ENCODE data around the gene TRAF3IP3.
A peak's percentile ranks its signal among the peaks of the same experiment; 100 is the strongest.

Gene TRAF3IP3

DNA sequence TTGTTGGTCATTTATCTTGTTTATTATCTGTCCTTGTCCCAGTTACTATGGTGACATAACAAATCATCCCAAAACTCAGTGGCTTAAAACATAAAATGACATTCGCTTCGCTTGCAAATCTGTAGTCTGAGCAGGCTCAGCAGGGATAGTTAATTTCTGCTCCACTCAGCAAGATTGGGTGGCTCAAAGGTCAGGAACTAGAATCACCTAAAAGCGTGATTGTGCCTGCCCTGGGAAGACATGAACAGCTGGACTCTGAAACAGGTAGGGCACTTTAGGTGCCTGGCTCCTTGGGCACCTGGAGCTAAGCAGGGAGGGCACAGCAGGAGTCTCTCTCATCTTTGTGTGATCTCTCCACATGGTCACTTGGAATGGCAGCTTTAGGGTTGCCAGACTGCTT, 14.7 kb upstream of the TRAF3IP3 start:
- H3K9ac ChIP-seq (ENCODE audit: low read depth, low read length): no peak overlapping the region
- H3K27me3 ChIP-seq (ENCODE audit: control insufficient read depth, insufficient read depth, low read length): peaks cover 18% of the 10 kb centered on the region
- H3K4me1 ChIP-seq (ENCODE audit: control insufficient read depth, insufficient read depth, low read length): peaks cover 16% of the 10 kb centered on the region
- H3K36me3 ChIP-seq (ENCODE audit: insufficient read depth, low read length): no peaks in the 10 kb centered on the region
- H3K4me3 ChIP-seq (ENCODE audit: low read length): no peak overlapping the region
- H3K9me3 ChIP-seq (replicated peaks; ENCODE audit: low read length): no peaks in the 10 kb centered on the region
- no peak overlapping the region for H3K4me2 ChIP-seq (ENCODE audit: low read length)

DNA sequence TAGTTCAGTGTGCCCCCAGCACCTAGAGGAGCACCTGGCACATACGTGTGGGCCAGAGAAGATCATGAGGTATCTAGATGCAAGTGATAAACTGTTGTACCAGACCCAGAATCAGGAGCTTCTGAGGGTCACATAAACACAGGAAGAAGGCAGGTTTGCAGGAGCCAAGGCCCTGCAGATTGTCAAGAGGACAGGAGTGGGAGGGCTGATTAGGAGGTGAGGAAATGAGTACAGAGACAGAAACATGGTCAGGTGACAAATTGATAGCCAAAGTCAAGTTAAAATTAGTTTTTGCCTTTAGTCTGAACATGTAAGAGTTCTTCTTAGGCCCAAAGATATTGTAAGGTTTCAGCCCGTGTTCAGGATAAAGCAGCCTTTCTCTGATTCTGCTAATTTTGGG, 14.0 kb upstream of the TRAF3IP3 start:
- Histone ChIP-seq H3K9me3 (replicated peaks; ENCODE audit: low read length) (no peaks in the 10 kb centered on the region), H3K4me2 (ENCODE audit: low read length) (peak overlapping the region; percentile 42), H3K4me3 (ENCODE audit: low read length) (no peak overlapping the region), H3K36me3 (ENCODE audit: insufficient read depth, low read length) (no peaks in the 10 kb centered on the region), H3K4me1 (ENCODE audit: control insufficient read depth, insufficient read depth, low read length) (peaks cover 16% of the 10 kb centered on the region), H3K27me3 (ENCODE audit: control insufficient read depth, insufficient read depth, low read length) (peaks cover 12% of the 10 kb centered on the region), H3K9ac (ENCODE audit: low read depth, low read length) (peak overlapping the region; percentile 39)

- H3K4me1 ChIP-seq (ENCODE audit: control insufficient read depth, insufficient read depth, low read length): peaks cover 19% of the 10 kb centered on the region
- H3K9me3 ChIP-seq (replicated peaks; ENCODE audit: low read length): no peaks in the 10 kb centered on the region
- no peak overlapping the region for H3K4me3 ChIP-seq (ENCODE audit: low read length)
- no peaks in the 10 kb centered on the region for H3K36me3 ChIP-seq (ENCODE audit: insufficient read depth, low read length)
- H3K9ac ChIP-seq (ENCODE audit: low read depth, low read length): peak overlapping the region; percentile 39
- peak overlapping the region; percentile 42 for H3K4me2 ChIP-seq (ENCODE audit: low read length)
- peaks cover 5% of the 10 kb centered on the region for H3K27me3 ChIP-seq (ENCODE audit: control insufficient read depth, insufficient read depth, low read length)
Observed at GRCh38 chr1:209742409-209743144, 13.3 kb upstream of the TRAF3IP3 start.

DNA sequence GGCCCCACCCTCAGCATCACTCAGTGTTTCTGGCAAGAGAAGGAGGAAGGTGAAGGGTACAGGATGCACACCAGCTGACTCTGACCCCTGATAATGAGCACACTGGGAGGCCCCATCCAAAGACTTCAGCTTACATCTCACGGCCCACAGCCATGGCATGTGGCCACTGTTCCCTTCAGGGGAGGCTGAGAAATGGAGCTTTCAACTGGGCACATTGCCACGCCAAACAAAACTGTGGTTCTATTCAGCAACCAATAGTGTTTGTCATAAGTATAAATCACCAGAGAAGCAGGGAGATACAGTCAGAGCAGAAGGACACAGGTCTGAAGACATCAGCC, 12.7 kb upstream of the TRAF3IP3 start:
- no peaks in the 10 kb centered on the region for H3K9me3 ChIP-seq (replicated peaks; ENCODE audit: low read length)
- H3K36me3 ChIP-seq (ENCODE audit: insufficient read depth, low read length): no peaks in the 10 kb centered on the region
- no peak overlapping the region for H3K4me3 ChIP-seq (ENCODE audit: low read length)
- H3K4me1 ChIP-seq (ENCODE audit: control insufficient read depth, insufficient read depth, low read length): peaks cover 21% of the 10 kb centered on the region
- H3K27me3 ChIP-seq (ENCODE audit: control insufficient read depth, insufficient read depth, low read length): peaks cover 4% of the 10 kb centered on the region
- peak overlapping the region; percentile 42 for H3K4me2 ChIP-seq (ENCODE audit: low read length)
- no peak overlapping the region for H3K9ac ChIP-seq (ENCODE audit: low read depth, low read length)

DNA sequence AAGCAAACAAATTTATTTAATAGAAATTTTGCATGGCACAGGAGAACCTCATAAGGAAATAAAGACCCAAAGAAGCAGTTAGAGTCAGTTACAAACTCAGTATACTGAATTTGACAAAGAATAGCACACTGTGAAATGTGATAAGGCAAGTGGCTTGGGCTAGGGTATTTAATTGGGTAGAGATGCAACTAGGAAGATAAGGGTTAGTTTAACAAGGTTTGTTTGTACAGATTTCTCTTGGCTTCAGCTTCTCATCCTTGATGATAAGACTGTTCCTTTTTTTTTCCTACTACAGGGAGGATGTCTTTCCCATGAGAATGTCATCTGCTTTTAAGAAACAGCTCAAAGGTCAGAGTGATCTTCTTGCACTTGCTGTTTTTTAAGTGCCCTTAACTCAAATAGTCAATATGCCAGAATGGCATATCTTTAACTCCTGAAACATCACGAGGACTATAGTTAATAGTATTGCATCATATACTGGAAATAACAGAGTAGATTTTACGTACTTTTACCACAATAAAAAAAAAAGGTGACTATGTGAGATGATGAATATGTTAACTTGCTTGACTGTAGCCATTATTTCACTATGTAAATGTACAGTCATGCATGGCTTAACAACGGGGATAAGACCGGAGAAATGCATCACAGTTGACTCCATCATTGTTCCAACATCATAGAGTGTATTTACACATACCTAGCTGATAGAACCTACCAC, 9.2 kb upstream of the TRAF3IP3 start:
- Histone ChIP-seq H3K9me3 (replicated peaks; ENCODE audit: low read length) (no peaks in the 10 kb centered on the region), H3K27me3 (ENCODE audit: control insufficient read depth, insufficient read depth, low read length) (no peaks in the 10 kb centered on the region), H3K9ac (ENCODE audit: low read depth, low read length) (no peak overlapping the region), H3K4me2 (ENCODE audit: low read length) (no peak overlapping the region), H3K4me3 (ENCODE audit: low read length) (no peak overlapping the region), H3K36me3 (ENCODE audit: insufficient read depth, low read length) (no peaks in the 10 kb centered on the region), H3K4me1 (ENCODE audit: control insufficient read depth, insufficient read depth, low read length) (peaks cover 21% of the 10 kb centered on the region)

GRCh38 chr1:209747580-209748262, 8.1 kb upstream of the TRAF3IP3 start:
- peaks cover 14% of the 10 kb centered on the region for H3K4me1 ChIP-seq (ENCODE audit: control insufficient read depth, insufficient read depth, low read length)
- H3K27me3 ChIP-seq (ENCODE audit: control insufficient read depth, insufficient read depth, low read length): peaks cover 3% of the 10 kb centered on the region
- H3K4me2 ChIP-seq (ENCODE audit: low read length): peak overlapping the region; percentile 73
- H3K36me3 ChIP-seq (ENCODE audit: insufficient read depth, low read length): no peaks in the 10 kb centered on the region
- peak overlapping the region; percentile 57 for H3K4me3 ChIP-seq (ENCODE audit: low read length)
- H3K9me3 ChIP-seq (replicated peaks; ENCODE audit: low read length): no peaks in the 10 kb centered on the region
- no peak overlapping the region for H3K9ac ChIP-seq (ENCODE audit: low read depth, low read length)

GRCh38 chr1:209748620-209749019, 7.2 kb upstream of the TRAF3IP3 start:
- no peaks in the 10 kb centered on the region for H3K9me3 ChIP-seq (replicated peaks; ENCODE audit: low read length)
- no peaks in the 10 kb centered on the region for H3K36me3 ChIP-seq (ENCODE audit: insufficient read depth, low read length)
- H3K4me1 ChIP-seq (ENCODE audit: control insufficient read depth, insufficient read depth, low read length): peaks cover 5% of the 10 kb centered on the region

GRCh38 chr1:209749205-209749604, 6.6 kb upstream of the TRAF3IP3 start:
- Histone ChIP-seq H3K9me3 (replicated peaks; ENCODE audit: low read length) (no peaks in the 10 kb centered on the region), H3K4me3 (ENCODE audit: low read length) (no peak overlapping the region), H3K9ac (ENCODE audit: low read depth, low read length) (no peak overlapping the region), H3K27me3 (ENCODE audit: control insufficient read depth, insufficient read depth, low read length) (peaks cover 3% of the 10 kb centered on the region), H3K4me1 (ENCODE audit: control insufficient read depth, insufficient read depth, low read length) (peaks cover 5% of the 10 kb centered on the region), H3K4me2 (ENCODE audit: low read length) (no peak overlapping the region), H3K36me3 (ENCODE audit: insufficient read depth, low read length) (no peaks in the 10 kb centered on the region)

More at GRCh38 chr1:209748620-209749019, 7.2 kb upstream of the TRAF3IP3 start:
- no peak overlapping the region for H3K9ac ChIP-seq (ENCODE audit: low read depth, low read length)
- peaks cover 3% of the 10 kb centered on the region for H3K27me3 ChIP-seq (ENCODE audit: control insufficient read depth, insufficient read depth, low read length)
- no peak overlapping the region for H3K4me2 ChIP-seq (ENCODE audit: low read length)
- H3K4me3 ChIP-seq (ENCODE audit: low read length): no peak overlapping the region

- Histone ChIP-seq H3K9ac (ENCODE audit: low read depth, low read length) (no peak overlapping the region), H3K9me3 (replicated peaks; ENCODE audit: low read length) (no peaks in the 10 kb centered on the region), H3K36me3 (ENCODE audit: insufficient read depth, low read length) (no peaks in the 10 kb centered on the region), H3K4me1 (ENCODE audit: control insufficient read depth, insufficient read depth, low read length) (peaks cover 5% of the 10 kb centered on the region), H3K4me3 (ENCODE audit: low read length) (no peak overlapping the region), H3K27me3 (ENCODE audit: control insufficient read depth, insufficient read depth, low read length) (peaks cover 3% of the 10 kb centered on the region), H3K4me2 (ENCODE audit: low read length) (no peak overlapping the region)
Observed at GRCh38 chr1:209749670-209750323, 6.1 kb upstream of the TRAF3IP3 start.

- H3K4me2 ChIP-seq (ENCODE audit: low read length): no peak overlapping the region
- H3K4me3 ChIP-seq (ENCODE audit: low read length): no peak overlapping the region
- H3K9ac ChIP-seq (ENCODE audit: low read depth, low read length): no peak overlapping the region
- peaks cover 5% of the 10 kb centered on the region for H3K4me1 ChIP-seq (ENCODE audit: control insufficient read depth, insufficient read depth, low read length)
- H3K27me3 ChIP-seq (ENCODE audit: control insufficient read depth, insufficient read depth, low read length): peaks cover 5% of the 10 kb centered on the region
- no peaks in the 10 kb centered on the region for H3K36me3 ChIP-seq (ENCODE audit: insufficient read depth, low read length)
- no peaks in the 10 kb centered on the region for H3K9me3 ChIP-seq (replicated peaks; ENCODE audit: low read length)
Observed at GRCh38 chr1:209751627-209752231, 4.1 kb upstream of the TRAF3IP3 start.

DNA sequence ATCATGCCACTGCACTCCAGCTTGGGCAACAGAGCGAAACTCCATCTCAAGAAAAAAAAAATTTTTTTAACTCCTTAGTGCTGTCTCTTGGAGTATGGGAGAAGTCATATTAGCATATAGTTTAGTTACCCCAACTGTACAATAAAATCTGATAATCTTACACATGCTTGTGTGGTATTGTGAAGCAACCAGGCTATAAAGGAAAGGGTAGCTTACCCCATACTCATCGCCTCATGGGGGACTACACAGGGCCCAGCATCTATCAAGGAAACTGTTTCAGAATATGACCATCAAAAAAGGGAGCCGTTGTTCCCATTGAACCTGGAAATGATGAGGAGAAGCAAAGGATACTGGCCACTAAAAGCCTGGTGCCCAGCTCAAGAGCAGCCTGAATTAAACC, 3.0 kb upstream of the TRAF3IP3 start:
- no peak overlapping the region for H3K4me2 ChIP-seq (ENCODE audit: low read length)
- H3K4me3 ChIP-seq (ENCODE audit: low read length): no peak overlapping the region
- peaks cover 6% of the 10 kb centered on the region for H3K27me3 ChIP-seq (ENCODE audit: control insufficient read depth, insufficient read depth, low read length)
- H3K9ac ChIP-seq (ENCODE audit: low read depth, low read length): no peak overlapping the region
- H3K36me3 ChIP-seq (ENCODE audit: insufficient read depth, low read length): no peaks in the 10 kb centered on the region
- no peaks in the 10 kb centered on the region for H3K9me3 ChIP-seq (replicated peaks; ENCODE audit: low read length)
- H3K4me1 ChIP-seq (ENCODE audit: control insufficient read depth, insufficient read depth, low read length): no peaks in the 10 kb centered on the region

Measured in skeletal muscle satellite cell (primary cell).